ENCODE data around the gene APBA2. TPM values are rescaled to one million over a fixed set of nuclear protein-coding genes. Genes with fewer than 3 reads are reported as not detected.

The APBA2 gene
- total RNA-seq, 1 donor from 2014 or later: 19.6 TPM

DNA sequence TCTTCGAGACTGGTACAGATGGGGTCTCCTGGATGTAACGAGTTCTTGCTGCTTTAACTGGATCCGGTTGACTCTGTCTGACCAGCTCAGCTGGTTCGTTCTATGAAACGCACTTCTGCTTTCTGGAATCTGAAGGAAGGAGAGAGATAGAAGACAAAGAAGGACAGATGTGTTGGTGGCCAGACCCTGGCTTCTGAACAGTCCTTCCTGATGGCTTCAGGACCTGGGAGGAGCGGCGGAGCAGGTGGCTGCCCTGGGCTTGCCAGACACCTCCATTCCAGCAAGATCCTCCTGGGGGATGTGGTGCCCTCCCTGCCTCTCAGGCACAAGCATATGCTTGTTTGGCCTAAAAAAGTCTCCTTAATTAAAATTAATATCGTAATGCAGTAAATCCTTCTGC is 99.9 kb downstream of the APBA2 start:
- Histone ChIP-seq H3K27ac (peak overlapping the region; percentile 13), H3K4me1 (no peaks in the 10 kb centered on the region), H3K4me3 (no peak overlapping the region), H3K9me3 (no peaks in the 10 kb centered on the region), H3K36me3 (no peaks in the 10 kb centered on the region), H3K27me3 (no peaks in the 10 kb centered on the region)
- no peak for DNase-seq (ENCODE audit: extremely low spot score in 2 of 2)
- intact Hi-C loops (cut with DNase I): no loop called here
- TF ChIP-seq POLR2A (IDR thresholded peaks at IDR 0.05) (no peak), POLR2AphosphoS5 (IDR thresholded peaks at IDR 0.05; ENCODE audit: insufficient read depth in 1 of 2, low read depth in 1 of 2) (no peak)
- TF ChIP-seq, protein P1, sequence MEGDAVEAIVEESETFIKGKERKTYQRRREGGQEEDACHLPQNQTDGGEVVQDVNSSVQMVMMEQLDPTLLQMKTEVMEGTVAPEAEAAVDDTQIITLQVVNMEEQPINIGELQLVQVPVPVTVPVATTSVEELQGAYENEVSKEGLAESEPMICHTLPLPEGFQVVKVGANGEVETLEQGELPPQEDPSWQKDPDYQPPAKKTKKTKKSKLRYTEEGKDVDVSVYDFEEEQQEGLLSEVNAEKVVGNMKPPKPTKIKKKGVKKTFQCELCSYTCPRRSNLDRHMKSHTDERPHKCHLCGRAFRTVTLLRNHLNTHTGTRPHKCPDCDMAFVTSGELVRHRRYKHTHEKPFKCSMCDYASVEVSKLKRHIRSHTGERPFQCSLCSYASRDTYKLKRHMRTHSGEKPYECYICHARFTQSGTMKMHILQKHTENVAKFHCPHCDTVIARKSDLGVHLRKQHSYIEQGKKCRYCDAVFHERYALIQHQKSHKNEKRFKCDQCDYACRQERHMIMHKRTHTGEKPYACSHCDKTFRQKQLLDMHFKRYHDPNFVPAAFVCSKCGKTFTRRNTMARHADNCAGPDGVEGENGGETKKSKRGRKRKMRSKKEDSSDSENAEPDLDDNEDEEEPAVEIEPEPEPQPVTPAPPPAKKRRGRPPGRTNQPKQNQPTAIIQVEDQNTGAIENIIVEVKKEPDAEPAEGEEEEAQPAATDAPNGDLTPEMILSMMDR (IDR thresholded peaks at IDR 0.05): no peak

DNA sequence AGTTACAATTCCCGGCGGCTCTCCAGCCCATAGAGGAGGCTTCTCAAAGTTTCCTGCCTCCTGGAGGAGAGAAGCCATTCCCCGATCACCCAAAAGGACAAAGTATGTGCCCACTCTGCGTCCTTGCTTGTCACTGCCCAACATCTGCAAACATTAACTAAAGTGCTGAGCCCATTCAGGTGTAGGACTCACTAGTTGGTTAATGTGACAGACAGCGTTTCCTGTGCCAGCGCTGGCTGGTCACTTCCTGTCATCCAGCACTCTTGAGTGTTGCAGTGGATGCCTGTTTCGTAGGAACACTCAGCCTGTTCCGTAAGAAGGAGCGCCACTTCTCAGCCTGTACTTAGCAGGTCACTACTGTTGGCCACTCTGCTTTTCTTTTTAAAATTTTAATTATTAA is 100.3 kb downstream of the APBA2 start:
- H3K36me3 ChIP-seq: no peaks in the 10 kb centered on the region
- peak overlapping the region; percentile 13 for H3K27ac ChIP-seq
- H3K9me3 ChIP-seq: no peaks in the 10 kb centered on the region
- H3K4me3 ChIP-seq: no peak overlapping the region
- intact Hi-C loops (cut with DNase I): no loop called here
- TF ChIP-seq, protein P1 (IDR thresholded peaks at IDR 0.05): no peak
- TF ChIP-seq POLR2A (IDR thresholded peaks at IDR 0.05): no peak
- no peak for TF ChIP-seq POLR2AphosphoS5 (IDR thresholded peaks at IDR 0.05; ENCODE audit: insufficient read depth in 1 of 2, low read depth in 1 of 2)
- no peaks in the 10 kb centered on the region for H3K27me3 ChIP-seq
- H3K4me1 ChIP-seq: no peaks in the 10 kb centered on the region
- no peak for DNase-seq (ENCODE audit: extremely low spot score in 2 of 2)

DNA sequence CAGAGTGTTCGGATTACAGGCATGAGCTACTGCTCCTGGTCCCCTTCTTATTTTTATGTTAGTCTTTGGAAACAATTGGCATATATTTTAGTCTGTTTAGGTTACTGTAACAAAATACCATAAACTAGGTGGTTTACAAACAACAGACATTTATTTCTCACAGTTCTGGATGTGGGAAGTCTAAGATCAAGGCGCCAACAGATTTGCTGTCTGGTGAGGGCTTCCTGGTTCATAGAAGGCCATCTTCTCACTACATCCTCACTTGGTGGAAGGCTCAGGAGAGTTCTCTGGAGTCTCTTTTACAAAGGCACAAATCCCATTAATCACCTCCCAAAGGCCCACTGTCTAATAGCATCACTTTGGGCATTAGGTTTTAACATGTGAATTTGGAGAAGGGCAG is 101.0 kb downstream of the APBA2 start:
- H3K4me1 ChIP-seq: no peaks in the 10 kb centered on the region
- no peak for DNase-seq (ENCODE audit: extremely low spot score in 2 of 2)
- H3K9me3 ChIP-seq: no peaks in the 10 kb centered on the region
- no peaks in the 10 kb centered on the region for H3K27me3 ChIP-seq
- intact Hi-C loops (cut with DNase I): no loop called here
- no peak overlapping the region for H3K27ac ChIP-seq
- H3K4me3 ChIP-seq: no peak overlapping the region
- no peaks in the 10 kb centered on the region for H3K36me3 ChIP-seq
- TF ChIP-seq, protein P1 (IDR thresholded peaks at IDR 0.05): no peak
- TF ChIP-seq POLR2A (IDR thresholded peaks at IDR 0.05) (no peak), POLR2AphosphoS5 (IDR thresholded peaks at IDR 0.05; ENCODE audit: insufficient read depth in 1 of 2, low read depth in 1 of 2) (no peak)

DNA sequence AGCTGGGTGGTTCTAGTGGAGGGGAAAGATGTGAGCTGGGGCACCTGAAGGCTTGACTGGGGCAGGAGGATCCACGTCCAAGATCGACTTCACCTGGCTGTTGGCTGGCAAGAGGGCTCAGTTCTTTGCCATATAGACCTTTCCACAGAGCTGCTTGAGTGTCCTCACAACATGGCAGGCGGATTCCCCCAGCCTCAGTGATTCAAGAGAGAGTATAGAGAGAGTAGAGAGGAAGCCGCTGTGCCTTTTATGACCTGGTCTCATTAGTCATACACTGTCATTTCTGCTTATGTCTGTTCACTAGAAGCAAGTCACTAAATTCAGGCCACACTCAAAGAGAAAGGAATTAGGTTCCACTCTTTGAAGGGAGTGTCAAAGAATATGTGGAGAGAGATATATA is 101.6 kb downstream of the APBA2 start:
- no peaks in the 10 kb centered on the region for H3K27me3 ChIP-seq
- TF ChIP-seq POLR2A (IDR thresholded peaks at IDR 0.05) (no peak), POLR2AphosphoS5 (IDR thresholded peaks at IDR 0.05; ENCODE audit: insufficient read depth in 1 of 2, low read depth in 1 of 2) (no peak)
- TF ChIP-seq, protein P1 (IDR thresholded peaks at IDR 0.05): no peak
- no peak overlapping the region for H3K4me3 ChIP-seq
- no peaks in the 10 kb centered on the region for H3K4me1 ChIP-seq
- no peaks in the 10 kb centered on the region for H3K9me3 ChIP-seq
- H3K36me3 ChIP-seq: no peaks in the 10 kb centered on the region
- intact Hi-C loops (cut with DNase I): no loop called here
- H3K27ac ChIP-seq: no peak overlapping the region
- no peak for DNase-seq (ENCODE audit: extremely low spot score in 2 of 2)

DNA sequence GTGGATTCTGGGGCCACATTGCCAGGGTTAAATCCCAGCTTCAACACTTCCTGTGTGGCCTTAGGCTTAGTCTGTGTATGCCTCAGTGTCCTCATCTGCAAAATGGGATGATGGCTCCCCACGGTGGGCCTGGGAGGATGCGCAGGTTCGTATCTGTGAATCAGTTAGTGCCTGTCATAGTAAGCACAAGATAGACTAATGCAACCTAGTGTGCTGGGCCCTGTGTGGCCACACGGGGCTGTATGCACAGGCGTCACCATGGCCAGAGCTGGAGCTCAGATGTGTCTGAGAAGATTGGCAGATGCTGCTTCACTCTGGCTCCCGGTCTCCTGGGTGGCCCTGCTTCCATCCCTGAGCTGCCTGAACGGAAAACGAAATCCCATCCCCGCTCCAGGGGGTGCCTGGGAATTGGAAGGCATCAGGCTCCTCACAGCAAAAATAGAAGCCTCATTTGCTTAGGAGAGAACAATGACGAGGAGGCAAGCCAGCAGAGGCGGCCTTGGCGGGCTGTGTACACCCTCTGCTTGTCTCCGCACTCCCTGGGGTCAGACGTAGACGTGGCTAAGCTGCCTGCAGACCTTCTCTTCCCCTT is 103.6 kb downstream of the APBA2 start:
- Histone ChIP-seq H3K9me3 (no peaks in the 10 kb centered on the region), H3K4me3 (no peak overlapping the region), H3K36me3 (no peaks in the 10 kb centered on the region), H3K4me1 (no peaks in the 10 kb centered on the region), H3K27ac (no peak overlapping the region), H3K27me3 (no peaks in the 10 kb centered on the region)
- intact Hi-C loops (cut with DNase I): no loop called here
- TF ChIP-seq POLR2AphosphoS5 (IDR thresholded peaks at IDR 0.05; ENCODE audit: insufficient read depth in 1 of 2, low read depth in 1 of 2) (no peak), POLR2A (IDR thresholded peaks at IDR 0.05) (no peak)
- TF ChIP-seq, protein P1 (IDR thresholded peaks at IDR 0.05): no peak
- DNase-seq (ENCODE audit: extremely low spot score in 2 of 2): no peak
